ENCODE results near the gene PIK3R6. TPM values are rescaled to one million over a fixed set of nuclear protein-coding genes. Genes with fewer than 3 reads are reported as not detected.
"Not testable (repeated sequence)": the region's sequence is repeated elsewhere in the genome, so short reads cannot be mapped to it uniquely, and the experiment has no call there.

PIK3R6 gene
- total RNA-seq, 1 experiment from 2014 or later = not detected

GRCh38 chr17:8896641-8897635 lies 29.5 kb upstream of the PIK3R6 start:
- peaks cover 3% of the 10 kb centered on the region for H3K27me3 ChIP-seq
- DNase-seq = no peak
- H3K4me3 ChIP-seq = no peak overlapping the region
- no peaks in the 10 kb centered on the region for H3K36me3 ChIP-seq
- H3K9me3 ChIP-seq = no peaks in the 10 kb centered on the region

- Histone ChIP-seq H3K4me3 (no peak overlapping the region), H3K27me3 (no peaks in the 10 kb centered on the region; the same call in 1 of the 2 replicates), H3K36me3 (no peaks in the 10 kb centered on the region), H3K9me3 (no peaks in the 10 kb centered on the region)
- no peak for DNase-seq
Observed at GRCh38 chr17:8896087-8896486, 28.6 kb upstream of the PIK3R6 start.

GRCh38 chr17:8894673-8895578 lies 27.5 kb upstream of the PIK3R6 start:
- Histone ChIP-seq H3K36me3 (no peaks in the 10 kb centered on the region), H3K9me3 (no peaks in the 10 kb centered on the region), H3K4me3 (no peak overlapping the region), H3K27me3 (no peaks in the 10 kb centered on the region; the same call in 1 of the 2 replicates)
- peak; percentile 52 for DNase-seq

GRCh38 chr17:8894202-8894671 lies 26.8 kb upstream of the PIK3R6 start:
- Histone ChIP-seq H3K9me3 (no peaks in the 10 kb centered on the region), H3K36me3 (no peaks in the 10 kb centered on the region), H3K4me3 (no peak overlapping the region), H3K27me3 (no peaks in the 10 kb centered on the region; the same call in 1 of the 2 replicates)
- DNase-seq = no peak

GRCh38 chr17:8893621-8894201 lies 26.2 kb upstream of the PIK3R6 start:
- Histone ChIP-seq H3K4me3 (no peak overlapping the region), H3K36me3 (no peaks in the 10 kb centered on the region), H3K9me3 (no peaks in the 10 kb centered on the region), H3K27me3 (no peaks in the 10 kb centered on the region; the same call in 1 of the 2 replicates)
- no peak for DNase-seq

- DNase-seq = no peak
- no peak overlapping the region for H3K4me3 ChIP-seq
- no peaks in the 10 kb centered on the region for H3K9me3 ChIP-seq
- H3K27me3 ChIP-seq = no peaks in the 10 kb centered on the region; the same call in 1 of the 2 replicates
- no peaks in the 10 kb centered on the region for H3K36me3 ChIP-seq
Observed at GRCh38 chr17:8893059-8893458, 25.6 kb upstream of the PIK3R6 start.

GRCh38 chr17:8892338-8892690 lies 24.8 kb upstream of the PIK3R6 start:
- Histone ChIP-seq H3K27me3 (no peaks in the 10 kb centered on the region), H3K4me3 (no peak overlapping the region), H3K9me3 (no peaks in the 10 kb centered on the region), H3K36me3 (no peaks in the 10 kb centered on the region)
- no peak for DNase-seq

GRCh38 chr17:8890671-8891070 lies 23.2 kb upstream of the PIK3R6 start:
- H3K4me3 ChIP-seq = no peak overlapping the region
- H3K27me3 ChIP-seq = no peaks in the 10 kb centered on the region
- H3K9me3 ChIP-seq = no peaks in the 10 kb centered on the region
- H3K36me3 ChIP-seq = no peaks in the 10 kb centered on the region
- DNase-seq = no peak

- Histone ChIP-seq H3K4me3 (no peak overlapping the region), H3K27me3 (no peaks in the 10 kb centered on the region), H3K36me3 (no peaks in the 10 kb centered on the region), H3K9me3 (no peaks in the 10 kb centered on the region)
- DNase-seq = no peak
Observed at GRCh38 chr17:8889458-8890210, 22.2 kb upstream of the PIK3R6 start.

- no peaks in the 10 kb centered on the region for H3K9me3 ChIP-seq
- no peaks in the 10 kb centered on the region for H3K27me3 ChIP-seq
- DNase-seq = no peak
- no peak overlapping the region for H3K4me3 ChIP-seq
- H3K36me3 ChIP-seq = no peaks in the 10 kb centered on the region
Observed at GRCh38 chr17:8888704-8889302, 21.3 kb upstream of the PIK3R6 start.

GRCh38 chr17:8887834-8888703 lies 20.6 kb upstream of the PIK3R6 start:
- no peaks in the 10 kb centered on the region for H3K27me3 ChIP-seq
- no peaks in the 10 kb centered on the region for H3K36me3 ChIP-seq
- no peaks in the 10 kb centered on the region for H3K9me3 ChIP-seq
- no peak overlapping the region for H3K4me3 ChIP-seq
- no peak for DNase-seq

- no peak overlapping the region for H3K4me3 ChIP-seq
- H3K27me3 ChIP-seq = no peaks in the 10 kb centered on the region
- DNase-seq = no peak
- no peaks in the 10 kb centered on the region for H3K9me3 ChIP-seq
- no peaks in the 10 kb centered on the region for H3K36me3 ChIP-seq
Observed at GRCh38 chr17:8887301-8887700, 19.8 kb upstream of the PIK3R6 start.

- Histone ChIP-seq H3K36me3 (no peaks in the 10 kb centered on the region), H3K27me3 (no peaks in the 10 kb centered on the region), H3K9me3 (no peaks in the 10 kb centered on the region), H3K4me3 (no peak overlapping the region)
- DNase-seq = no peak
Observed at GRCh38 chr17:8885967-8886684, 18.7 kb upstream of the PIK3R6 start.

- H3K4me3 ChIP-seq = not testable (repeated sequence)
Observed at GRCh38 chr17:8885163-8885966, 17.9 kb upstream of the PIK3R6 start.

More at GRCh38 chr17:8885163-8885966, 17.9 kb upstream of the PIK3R6 start:
- not testable (repeated sequence) for H3K27me3 ChIP-seq, H3K36me3 ChIP-seq, H3K9me3 ChIP-seq
- DNase-seq = peak; percentile 18
